HG03097 (cell line): ENCODE results near the gene GUCD1.
A peak's percentile ranks its signal among the peaks of the same experiment; 100 is the strongest.
"Not testable (repeated sequence)": the region's sequence is repeated elsewhere in the genome, so short reads cannot be mapped to it uniquely, and the experiment has no call there.

ENCODE experiments used
- ATAC-seq: cut with Tn5 transposase; IDR thresholded peaks from one replicate; pipeline ENCODE4 v1.9.1; 2021; ENCODE audit not compliant: unreplicated experiment, low FRiP score

The GUCD1 gene

DNA sequence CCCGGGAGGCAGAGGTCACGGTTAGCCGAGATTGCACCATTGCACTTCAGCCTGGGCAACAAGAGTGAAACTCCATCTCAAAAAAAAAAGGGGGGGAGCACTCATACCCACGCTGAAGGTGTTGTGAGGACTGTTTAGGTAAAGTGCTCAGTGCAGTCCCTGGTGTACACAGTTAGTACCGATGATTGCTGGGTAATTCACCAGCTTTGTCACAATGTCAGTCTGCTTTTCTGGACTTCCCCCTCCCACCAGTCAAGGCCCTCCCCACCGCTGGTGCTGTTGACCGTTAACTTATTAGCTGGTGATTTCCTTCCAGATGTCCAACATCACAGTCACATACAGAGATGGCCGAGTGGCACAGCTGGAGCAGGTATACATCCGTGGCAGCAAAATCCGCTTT is 12.7 kb upstream of the GUCD1 start:
- no peak for ATAC-seq

DNA sequence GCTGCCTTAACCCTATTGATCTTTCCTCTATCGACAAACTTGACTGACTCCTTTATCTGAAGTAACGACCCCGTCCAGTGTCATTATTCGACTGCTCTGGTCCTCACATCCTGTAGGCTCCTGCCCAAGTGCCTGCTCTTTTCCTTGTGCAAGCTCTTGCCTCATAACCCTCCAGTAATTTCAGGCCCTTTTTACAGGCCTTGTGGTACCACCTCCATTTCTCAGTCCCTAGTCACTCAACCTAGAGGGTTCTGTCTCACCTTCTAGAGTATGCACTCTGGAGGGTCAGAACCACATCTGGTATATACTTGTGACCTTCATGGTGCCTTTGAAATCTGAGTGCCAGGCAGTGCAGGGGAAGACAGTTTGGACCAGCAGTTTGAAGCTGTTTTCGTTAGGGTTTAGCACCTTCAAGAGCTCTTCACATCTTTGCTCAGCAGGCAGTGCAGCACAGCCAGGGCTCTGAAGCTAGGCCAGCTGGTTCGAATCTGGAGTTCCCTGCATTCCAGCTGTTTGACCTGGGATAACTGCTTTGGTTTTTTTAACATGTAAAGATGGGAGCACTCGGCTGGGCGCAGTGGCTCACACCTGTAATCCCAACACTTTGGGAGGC is 12.1 kb upstream of the GUCD1 start:
- ATAC-seq, result no peak

DNA sequence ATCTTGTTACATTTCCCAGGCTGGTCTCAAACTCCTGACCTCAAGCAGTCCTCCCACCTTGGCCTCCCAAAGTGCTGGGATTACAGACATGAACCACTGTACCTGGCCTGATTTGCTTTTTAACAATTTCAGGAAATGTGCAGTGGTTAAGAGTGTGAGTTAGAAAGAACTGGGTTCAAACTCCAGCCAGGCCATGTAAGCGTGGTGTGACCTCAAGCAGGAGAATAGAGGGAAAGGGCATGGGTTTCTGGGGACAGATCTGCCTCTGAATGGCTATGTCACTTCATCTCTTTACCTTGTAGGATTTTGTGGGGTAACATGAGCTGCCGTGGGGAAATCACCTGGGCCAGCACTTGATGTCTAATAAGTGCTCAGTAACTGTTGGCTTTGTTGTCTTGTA is 10.1 kb upstream of the GUCD1 start:
- no peak for ATAC-seq

DNA sequence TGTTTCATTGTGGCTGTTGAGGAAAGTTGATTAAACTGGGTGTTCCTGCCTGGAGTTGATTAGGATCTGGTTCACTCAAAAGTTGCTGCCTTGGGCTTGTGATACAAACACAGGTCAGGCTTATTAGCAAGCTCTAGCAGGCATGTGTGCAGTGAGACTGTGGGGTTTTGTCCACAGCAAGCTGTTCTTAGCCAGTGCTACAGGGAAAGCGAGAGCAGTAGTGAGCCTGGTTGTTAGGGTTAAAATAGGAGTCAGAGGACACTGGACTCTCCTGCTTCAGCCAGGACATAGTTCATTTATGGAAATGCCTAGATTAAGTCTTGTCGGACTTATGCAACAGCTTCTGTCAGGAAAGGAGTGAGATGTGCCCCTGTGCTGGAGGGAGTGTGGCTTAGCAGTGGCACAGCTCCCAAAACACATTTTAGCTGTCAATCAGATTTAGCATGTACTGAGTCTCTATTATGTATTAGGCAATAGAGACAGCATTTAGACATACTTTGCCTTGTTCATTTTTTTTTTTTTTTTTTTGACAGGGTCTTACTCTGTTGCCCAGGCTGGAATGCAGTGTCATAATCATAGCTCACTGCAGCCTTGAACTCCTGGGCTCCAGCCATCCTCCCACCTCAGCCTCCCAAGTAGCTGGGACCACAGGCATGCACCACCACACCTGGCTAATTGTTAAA is 9.6 kb upstream of the GUCD1 start:
- no peak for ATAC-seq

DNA sequence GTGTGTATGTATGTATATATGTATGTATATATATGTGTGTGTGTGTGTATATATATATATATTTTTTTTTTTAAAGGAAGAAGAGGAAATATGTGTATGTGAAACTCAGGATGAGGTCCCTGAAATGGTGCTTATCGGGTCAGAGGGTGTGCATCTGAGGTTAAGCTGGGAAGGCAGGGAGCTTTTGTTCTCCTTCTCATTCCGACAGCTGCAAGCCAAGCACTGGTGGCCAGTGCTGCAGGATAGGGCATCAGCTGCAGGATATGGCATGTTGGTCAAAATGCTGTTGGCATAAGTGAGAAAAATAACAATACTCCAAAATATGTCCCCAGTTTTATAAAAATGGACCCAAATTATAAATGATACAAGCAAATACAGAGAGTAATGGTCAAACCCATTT is 8.3 kb upstream of the GUCD1 start:
- ATAC-seq, result no peak

DNA sequence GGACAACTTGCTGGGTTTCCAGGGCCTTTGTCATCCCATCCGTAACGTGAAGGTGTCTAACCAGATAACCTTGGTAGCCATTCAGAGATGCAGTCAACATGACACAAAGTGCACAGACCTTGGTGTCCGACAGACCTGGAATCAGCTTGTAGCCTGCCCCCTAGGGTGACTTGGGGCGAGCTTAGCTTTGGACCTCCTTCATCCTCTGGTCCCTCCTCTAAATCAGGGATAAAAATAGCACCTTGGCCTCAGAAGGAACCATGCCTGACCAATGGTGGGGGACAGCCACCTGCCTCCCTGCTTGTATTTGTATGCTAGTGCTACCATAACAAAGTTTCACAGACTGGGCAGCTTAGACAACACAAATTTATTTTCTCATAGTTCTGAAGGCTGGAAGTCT is 4.5 kb upstream of the GUCD1 start:
- no peak for ATAC-seq

DNA sequence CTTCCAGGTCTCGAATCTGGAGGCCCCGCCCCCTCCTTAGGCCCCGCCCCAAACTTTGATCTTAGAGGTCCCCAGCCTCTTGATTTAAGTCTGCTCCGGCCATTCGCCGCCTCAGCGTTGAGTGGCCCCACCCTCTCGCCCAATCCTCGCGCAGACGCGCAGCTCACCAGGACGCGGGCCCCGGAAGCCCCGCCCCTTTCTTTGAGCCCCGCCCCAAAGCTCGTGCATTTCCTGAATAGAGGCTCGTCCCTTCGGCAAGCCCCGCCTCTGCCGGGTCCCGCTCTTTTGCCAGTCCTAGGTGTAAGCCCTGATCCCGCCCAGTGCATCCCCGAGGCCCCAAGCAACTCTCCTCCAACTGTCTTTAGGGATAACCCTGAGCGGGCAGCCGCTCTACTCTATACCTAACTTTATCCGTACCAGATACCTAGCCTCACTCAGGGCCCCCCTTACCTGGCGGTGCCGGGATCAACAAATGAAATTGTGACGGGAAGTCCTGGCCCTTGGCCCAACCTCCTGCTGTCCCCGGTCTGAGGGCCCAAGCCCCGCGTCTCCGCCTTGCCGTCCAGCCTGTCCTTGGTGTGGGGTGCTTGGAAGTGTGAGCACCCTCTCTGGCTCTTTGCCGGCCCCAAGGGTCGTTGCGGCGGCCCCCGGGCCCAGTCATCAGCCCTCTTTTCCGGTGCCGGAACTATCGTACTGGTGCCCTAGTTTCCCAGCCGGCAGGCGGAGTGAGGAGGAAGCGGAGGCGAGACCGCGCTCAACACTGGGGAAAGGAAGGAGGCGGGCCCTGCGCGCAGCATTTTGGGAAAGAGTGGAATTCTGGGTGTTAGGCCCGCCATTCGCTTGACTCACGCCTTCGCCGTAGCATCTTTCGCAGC is 464 bp upstream of the GUCD1 start, which contains the start of gene SNRPD3:
SNRPD3 (plus strand) TSS at position 835 of the 875 bp plus-strand sequence. CDS start 1,676 bp downstream, outside the sequence.
- ATAC-seq, result peak; percentile 66

DNA sequence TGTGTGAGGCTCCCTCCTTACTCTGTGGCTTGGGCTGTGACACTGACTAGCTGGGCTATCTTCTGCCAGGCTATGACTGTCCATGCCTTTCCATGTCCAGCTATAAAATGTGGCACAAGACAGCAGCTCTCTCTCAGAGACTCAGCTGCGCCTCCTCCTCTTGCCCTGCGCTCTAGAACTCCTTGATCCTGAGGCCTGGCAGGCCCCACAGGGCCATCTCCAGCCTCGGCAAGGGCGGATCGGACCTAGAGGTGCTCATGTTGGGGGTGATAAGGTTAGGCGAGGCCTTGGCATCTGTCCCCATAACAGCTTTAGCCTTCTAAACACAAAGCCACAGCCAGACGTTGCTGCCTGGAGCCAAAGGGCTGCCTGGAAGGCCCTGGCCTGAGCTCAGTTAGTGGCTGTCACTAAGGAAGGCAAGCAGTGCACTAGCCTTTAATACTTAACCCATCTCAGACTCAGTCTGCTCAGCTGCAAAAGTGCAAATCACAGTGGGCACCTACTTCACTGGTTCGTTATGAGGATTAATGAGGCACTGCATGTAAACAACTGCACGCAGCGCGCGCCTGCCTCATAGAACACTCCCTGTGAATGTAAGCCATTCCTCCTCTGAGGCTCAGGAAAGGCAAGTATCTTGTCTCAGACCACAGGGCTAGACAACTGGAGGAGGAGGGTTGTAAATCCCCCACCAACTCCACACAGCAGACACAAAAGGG is 1.2 kb downstream of the GUCD1 start:
- no peak for ATAC-seq

DNA sequence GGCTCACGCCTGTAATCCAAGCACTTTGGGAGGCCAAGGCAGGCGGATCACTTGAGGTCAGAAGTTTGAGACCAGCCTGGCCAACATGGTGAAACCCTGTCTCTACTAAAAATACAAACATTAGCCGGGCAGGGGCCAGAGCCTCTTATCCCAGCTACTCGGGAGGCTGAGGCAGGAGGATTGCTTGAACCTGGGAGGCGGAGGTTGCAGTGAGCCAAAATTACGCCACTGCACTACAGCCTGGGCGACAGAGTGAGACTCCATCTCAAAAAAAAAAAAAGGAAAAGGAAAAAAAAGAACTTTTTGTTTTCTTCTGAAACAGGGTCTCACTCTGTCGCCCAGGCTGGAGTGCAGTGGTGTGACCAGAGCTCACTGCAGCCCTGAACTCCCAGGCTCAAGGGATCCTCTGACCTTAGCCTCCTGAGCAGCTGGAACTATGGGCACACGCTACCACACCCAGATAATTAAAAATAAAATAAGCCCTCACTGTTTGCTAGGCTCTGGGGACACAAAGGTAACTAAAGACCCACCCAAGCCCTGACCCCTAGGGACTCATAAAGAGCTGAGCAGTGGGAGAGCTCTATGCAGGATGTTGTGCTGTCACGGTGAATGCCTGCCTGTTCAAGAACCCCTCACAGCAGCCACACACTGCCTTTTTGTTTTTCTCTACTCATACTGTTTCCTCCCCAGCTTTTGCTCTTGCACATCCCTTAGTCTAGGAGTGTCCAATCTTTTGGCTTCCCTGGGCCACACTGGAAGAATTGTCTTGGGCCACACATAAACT is 2.2 kb downstream of the GUCD1 start:
- ATAC-seq, result not testable (repeated sequence)

DNA sequence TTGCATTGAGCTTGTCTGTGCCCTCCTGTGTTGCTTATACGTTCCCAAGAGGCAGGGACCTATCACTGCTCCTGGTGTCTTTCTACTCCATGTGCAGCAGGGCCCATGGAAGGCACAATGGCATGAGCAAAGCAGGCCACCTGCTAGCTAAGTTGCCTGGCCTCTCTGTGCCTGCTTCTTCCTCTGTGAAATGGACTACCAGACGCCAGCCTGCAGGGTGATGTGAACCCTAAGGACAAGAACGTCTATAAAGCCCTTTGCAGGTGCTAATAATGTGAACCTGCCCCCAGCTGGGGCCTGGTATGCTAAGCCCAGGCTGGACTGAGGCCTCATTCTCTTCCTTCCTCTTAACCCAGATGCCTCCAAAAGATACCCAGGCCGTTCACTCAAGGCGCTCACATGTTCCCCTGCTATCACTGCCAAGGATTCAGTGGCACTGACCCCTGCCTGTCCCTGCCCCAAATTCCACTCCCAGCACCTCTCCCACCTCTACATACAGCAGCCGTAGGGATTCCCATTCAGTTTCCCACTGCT is 4.0 kb downstream of the GUCD1 start:
- ATAC-seq, result no peak

DNA sequence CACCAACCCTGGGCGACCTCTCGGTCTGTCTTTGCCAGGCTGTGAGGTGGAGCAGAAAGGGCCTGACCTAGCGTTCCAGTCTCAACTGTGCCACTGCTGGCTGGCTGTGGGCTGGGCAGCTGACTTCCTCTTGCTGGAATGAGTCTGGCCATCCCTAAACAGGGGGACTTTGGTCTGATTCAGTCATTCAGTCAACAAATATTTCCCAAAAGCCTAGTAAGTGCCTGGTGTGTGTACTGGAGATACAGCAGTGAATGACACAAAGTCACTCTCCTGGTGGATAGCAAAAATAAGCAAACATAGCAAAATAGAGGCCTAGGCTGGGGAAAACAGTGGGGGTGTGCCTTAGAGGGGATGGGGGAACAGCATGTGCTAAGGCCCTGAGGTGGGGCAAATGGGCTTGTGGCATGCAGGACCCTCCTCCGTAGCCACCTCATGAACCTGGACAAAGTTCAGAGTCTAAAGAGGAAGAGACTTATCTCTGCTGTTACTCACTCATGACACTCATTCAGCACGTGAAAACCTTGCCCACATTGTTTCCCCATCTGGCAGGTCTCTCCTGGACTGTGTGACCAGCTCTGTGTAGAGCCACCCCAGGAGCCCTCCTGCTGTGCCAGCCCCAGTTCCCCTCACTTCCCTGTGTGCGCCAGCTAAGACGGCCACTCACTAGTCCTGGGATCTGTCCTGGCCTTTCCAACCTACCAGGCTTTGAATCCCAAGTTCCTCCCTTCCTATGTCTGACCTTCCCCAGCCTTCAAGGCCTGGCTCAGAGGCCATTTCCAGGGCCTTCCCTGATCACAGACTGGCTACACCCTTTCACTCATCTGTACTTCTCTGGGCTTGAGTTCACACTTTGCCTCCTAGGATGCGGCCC is 4.7 kb downstream of the GUCD1 start:
- no peak for ATAC-seq

DNA sequence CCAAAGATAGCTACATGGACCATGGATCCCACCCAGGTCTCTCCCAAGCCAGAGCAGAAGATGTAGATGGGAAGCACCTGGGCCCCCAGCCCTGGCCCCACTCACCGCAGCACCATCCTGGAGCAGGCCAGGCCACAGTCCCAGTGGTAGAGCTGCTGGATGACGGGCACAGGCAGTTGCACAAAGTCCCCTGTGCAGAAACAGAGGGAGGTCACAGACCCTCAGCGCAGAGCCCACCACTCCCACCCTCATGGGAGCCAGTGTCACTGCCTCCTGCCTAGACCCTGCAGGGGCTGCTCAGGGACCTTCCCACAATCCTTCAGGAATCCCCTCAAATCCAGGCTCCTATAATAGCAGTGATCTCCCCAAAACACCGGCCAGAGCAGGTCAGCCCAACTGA is 6.1 kb downstream of the GUCD1 start:
- ATAC-seq, result no peak

DNA sequence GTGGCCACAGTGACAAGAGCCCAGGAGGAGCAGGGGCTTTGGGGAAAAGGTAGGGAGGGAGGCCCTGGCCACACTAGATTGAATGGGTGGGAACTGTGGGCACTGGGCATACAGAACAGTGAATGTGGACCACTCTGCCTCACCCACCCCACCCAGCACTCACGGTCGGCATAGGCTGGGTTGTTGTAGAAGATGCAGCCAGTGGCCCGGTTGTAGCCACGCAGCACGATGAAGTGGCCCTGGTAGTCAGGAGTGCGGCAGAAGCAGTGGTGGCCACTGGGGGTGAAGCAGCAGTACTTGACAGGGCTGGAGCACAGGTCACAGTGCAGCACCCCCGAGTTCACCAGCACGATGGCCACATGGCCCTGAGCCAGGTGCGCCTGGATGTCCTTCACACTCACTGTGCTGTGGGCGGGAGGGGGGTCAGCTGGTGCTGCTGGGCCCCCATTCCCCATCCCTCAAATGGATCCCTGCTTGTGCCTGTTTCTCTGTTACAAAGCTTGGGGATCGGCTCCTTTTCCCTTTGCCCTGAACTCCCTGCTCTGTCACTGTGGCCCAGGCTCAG is 11.2 kb downstream of the GUCD1 start:
- no peak for ATAC-seq

DNA sequence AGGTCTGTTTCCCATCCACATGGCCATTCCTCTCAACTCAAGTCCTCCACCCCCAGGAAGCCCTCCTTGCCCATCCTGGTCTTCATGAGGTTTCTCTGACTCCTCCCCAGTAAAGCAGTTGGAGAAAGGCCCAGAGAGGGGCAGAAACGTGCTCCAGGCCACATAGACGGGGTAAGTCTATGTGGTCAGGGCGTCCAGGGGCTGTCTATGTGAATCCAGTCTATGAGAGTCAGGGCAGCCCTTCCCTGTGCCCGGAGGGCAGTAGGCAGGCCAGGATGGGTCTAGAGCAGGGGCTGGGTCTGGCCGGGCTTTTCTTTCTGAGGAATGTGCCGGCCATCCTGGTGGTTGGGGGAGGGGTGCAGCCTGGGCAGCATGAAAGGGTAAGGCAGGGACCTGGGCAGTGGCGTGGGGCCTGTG is 11.7 kb downstream of the GUCD1 start:
- ATAC-seq, result no peak

DNA sequence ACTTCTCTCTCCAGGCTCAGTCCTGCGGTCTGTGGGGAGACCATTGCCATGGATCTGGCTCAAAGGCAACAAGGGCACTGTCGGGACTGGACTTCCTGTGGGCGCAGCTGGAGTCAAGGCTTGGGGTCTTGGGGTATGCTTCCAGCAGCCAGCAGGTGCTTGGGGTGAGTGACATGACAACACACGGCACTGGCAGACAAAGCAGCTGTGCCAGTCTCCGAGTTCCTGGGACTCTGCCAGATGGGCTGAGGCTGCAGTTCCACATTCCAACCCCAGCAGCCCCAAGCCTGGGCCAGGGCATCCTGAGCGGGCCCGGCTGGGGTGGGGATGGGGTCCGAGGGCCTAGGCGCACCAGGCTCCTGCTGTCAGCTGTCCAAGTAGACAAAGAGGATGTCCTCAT is 12.3 kb downstream of the GUCD1 start:
- ATAC-seq, result no peak

DNA sequence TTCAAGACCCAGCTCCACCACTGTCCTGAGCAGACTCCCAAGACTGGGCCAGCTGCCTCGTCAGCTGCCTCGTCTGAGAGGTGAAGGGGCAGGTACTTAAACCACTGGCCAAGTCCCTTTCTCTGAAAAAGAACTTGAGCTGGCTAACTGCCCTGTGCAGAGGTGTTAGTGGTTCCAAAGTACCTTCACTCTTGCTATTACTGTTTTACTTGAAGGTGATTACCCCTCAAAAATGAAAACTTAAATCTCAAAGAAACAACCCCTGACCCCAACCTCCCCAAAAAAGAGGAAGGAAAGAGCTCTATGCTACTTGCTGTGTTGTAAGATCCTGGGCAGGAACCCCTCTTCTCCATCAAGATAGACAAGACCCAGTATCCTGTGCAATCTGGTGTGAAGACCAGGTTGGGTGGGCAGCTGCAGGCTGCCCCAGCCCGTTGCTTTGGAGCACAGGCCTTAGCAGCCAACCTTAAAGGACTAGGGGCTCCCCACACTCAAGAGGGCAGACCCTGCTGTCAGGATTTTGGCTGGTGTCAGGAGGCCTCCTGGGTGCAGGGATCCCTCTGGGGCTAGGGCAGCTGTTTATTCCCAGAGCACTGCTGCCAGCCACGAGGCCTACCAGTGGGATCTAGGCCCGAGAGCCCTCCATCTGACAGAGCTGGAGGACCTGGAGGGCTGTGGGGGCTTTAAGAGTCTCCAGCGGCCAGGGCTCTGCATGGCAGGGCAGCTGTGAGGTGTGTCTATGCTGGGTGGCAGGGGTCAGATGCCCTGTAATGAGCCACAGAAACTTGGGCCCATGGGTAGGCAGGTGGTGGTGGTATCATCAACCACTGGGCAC is 13.0 kb downstream of the GUCD1 start:
- no peak for ATAC-seq

DNA sequence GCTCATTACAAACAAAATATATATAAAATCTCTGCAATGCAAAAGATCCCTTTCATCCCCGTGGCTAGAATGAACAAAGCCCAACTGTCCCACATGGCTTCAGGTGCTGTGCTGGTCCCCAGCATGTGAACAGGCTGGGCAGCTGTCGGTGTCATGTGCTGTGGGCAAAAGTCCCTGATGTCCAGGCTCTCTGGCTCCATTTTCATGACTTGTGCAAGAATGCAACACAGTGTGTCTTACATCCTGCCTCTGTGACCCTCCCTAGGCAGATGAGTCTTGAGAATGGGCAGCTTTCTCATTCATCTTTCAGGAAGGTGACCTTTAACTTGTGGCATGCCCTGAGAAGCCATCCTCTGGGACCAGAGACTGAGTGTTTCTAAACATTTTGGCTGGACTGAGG is 14.5 kb downstream of the GUCD1 start:
- ATAC-seq, result no peak

DNA sequence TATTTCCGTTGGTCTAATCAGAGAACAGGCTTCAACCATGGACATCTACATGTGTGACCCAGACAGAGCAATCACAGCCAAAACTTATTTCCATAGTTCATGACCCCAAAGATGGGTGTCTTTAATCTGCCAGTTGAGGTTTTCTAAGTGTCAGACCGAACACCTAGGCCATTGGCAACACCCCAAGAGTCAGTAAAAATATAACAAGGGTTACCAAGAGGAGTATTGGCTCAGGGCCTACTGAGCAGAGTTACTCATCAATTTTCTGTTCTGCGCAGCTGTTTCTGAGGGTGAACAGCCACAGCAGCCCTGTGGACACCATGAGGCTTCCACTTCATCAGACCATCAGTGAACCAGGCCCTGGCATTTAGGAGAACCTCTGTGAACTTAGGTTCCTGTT is 18.8 kb downstream of the GUCD1 start:
- ATAC-seq, result no peak
